OCI-LY3 (cell line): ENCODE measurements around the gene DZIP1L.

Source experiments
- CTCF ChIP-seq: fragments of 200-600, 300-600 bp; sonication (generic); IDR thresholded peaks from 2 replicates; pipeline ENCODE4 v1.5.1; 2014; ENCODE audit warnings: antibody characterized with exemption, low read length, low read depth
- EZH2phosphoT487 ChIP-seq: fragments of 200-600 bp; shearing (Covaris generic); IDR thresholded peaks from 2 replicates; pipeline ENCODE4 v1.6.1; 2018; ENCODE audit warnings: antibody characterized with exemption, mixed run types, low read depth

- TF ChIP-seq CTCF (peak; percentile 28; the same call in 1 of the 2 replicates), EZH2phosphoT487 (no peak)
Measured at GRCh38 chr3:138049157-138049919, 66.1 kb downstream of the DZIP1L start.
